IPS-18c (cell line): ENCODE data around the gene EED.
"Not testable (repeated sequence)": the region's sequence is repeated elsewhere in the genome, so short reads cannot be mapped to it uniquely, and the experiment has no call there.

Source experiments
- H3K4me3 ChIP-seq: 2 replicates; pipeline ENCODE4 v1.7.0; 2013; ENCODE audit warnings: low read depth, mild to moderate bottlenecking, low read length, moderate library complexity; ENCODE audit not compliant: insufficient read depth
- H3K9me3 ChIP-seq: one replicate; pipeline ENCODE4 v1.6.1; 2013; ENCODE audit warnings: mild to moderate bottlenecking, low read length, moderate library complexity; ENCODE audit not compliant: control insufficient read depth, insufficient read depth

The EED gene

DNA sequence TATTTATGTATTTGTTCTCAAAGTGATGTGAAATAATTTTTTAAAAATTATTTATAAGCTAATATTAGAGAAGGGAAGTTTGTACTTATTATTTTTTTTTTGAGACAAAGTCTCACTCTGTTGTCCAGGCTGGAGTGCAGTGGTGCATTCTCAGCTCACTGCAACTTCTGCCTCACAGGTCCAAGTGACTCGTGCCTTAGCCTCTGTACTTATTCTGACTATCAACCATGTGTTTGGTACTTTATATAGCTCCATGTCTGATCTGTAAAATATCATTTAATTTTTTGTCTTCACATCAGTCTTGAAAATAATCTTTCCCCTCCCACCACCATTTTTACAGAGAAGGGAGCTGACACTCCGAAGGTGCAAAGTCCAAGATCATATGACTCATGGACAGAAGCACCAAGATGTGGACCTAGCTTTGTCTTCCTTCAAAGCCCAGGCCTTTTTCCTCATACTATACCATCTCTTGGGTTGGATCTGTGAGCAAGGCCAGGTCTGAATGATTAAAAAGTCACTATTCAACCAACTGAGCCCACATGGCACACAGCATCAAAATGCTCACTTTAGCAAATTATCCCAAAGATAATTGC is 32.4 kb upstream of the EED start:
- Histone ChIP-seq H3K4me3 (no peak overlapping the region), H3K9me3 (no peaks in the 10 kb centered on the region)

DNA sequence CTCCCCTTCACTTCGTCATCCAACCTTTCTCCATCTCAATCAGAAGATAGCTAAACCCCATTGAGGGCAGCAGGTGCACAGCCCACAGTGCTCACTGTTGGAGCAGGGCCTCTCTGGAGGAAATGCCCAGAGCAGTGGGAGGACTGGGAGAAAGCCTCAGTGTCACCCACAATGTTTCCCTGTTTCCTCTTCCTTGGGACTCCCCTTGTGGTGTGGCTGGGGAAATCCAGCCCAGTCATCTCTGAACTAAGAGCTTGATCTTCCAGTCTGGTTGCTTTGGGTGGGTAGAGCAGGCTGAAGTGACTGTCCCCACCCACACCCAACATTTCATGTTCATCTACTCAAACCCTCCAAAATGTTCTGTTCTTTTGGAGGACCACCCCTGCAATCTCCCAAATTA is 29.8 kb upstream of the EED start:
- H3K4me3 ChIP-seq: no peak overlapping the region
- H3K9me3 ChIP-seq: no peaks in the 10 kb centered on the region

DNA sequence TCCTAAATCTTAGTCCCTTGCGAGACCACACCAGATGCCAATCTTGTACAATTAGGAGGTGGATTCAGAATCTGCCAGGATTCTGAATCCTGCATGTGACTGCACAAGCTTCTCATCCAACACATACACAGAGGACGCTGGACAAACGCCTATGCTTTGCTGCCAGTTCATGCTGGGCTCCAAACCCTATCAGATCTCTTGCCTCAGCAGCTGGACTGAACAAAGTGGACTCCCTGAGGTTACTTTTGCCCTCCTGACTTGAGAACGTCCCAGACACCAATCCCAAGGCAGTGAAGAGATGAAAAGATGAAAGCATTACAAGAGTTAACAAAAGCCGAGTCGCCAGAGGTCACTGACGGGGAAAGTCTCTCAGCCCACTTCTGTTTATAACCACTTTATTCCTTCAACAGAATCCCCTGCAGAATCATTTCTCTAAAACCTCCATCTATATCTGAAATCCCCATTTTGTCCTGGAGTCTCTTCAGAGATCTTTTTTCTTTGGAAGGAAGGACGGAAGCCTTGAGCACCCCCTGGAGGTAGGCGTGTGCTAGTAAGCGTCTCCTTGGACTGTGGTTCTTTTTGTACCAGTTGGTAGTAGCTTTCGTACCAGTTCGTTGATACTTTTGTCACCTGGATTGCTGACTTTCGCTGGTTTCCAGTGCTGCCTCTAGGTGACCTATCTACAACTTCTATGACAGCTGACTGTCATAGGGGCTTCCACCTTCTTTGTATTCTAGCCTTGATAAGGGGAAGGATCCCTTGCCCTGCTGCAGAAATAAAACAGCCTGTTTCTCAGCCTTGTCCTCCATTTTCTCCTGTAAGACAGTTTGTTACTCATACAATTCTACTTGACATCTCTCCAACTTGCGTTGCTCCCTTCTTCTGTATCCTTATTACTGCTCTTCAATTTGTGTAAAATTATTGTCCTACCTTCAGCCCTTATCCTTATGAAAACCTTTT is 26.1 kb upstream of the EED start:
- H3K9me3 ChIP-seq: no peaks in the 10 kb centered on the region
- H3K4me3 ChIP-seq: no peak overlapping the region

GRCh38 chr11:86219311-86220193 is 25.0 kb upstream of the EED start:
- H3K9me3 ChIP-seq: no peaks in the 10 kb centered on the region
- H3K4me3 ChIP-seq: no peak overlapping the region

GRCh38 chr11:86220653-86221052 is 23.9 kb upstream of the EED start:
- no peaks in the 10 kb centered on the region for H3K9me3 ChIP-seq
- H3K4me3 ChIP-seq: no peak overlapping the region

GRCh38 chr11:86222081-86222480 is 22.5 kb upstream of the EED start:
- Histone ChIP-seq H3K4me3 (no peak overlapping the region), H3K9me3 (no peaks in the 10 kb centered on the region)

DNA sequence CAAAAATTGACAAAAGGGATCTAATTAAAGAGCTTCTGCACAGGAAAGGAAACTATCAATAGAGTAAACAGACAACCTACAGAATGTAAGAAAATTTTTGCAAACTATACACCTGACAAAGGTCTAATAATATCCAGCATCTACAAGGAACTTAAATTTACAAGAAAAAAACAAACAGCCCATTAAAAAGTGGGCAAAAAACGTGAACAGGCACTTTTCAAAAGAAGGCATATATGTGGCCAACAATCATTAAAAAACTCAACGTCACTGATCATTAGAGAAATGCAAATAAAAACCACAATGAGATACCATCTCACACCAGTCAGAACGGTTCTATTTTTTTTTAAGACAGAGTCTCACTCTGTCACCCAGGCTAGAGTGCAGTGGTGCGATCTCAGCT is 20.0 kb upstream of the EED start:
- not testable (repeated sequence) for H3K4me3 ChIP-seq, H3K9me3 ChIP-seq

- H3K4me3 ChIP-seq, H3K9me3 ChIP-seq: not testable (repeated sequence)
Observed at GRCh38 chr11:86225344-86225743, 19.2 kb upstream of the EED start.

GRCh38 chr11:86228269-86229038 is 16.1 kb upstream of the EED start:
- H3K9me3 ChIP-seq: no peaks in the 10 kb centered on the region
- H3K4me3 ChIP-seq: no peak overlapping the region

GRCh38 chr11:86229039-86229330 is 15.6 kb upstream of the EED start:
- H3K9me3 ChIP-seq, H3K4me3 ChIP-seq: not testable (repeated sequence)

- no peaks in the 10 kb centered on the region for H3K9me3 ChIP-seq
Observed at GRCh38 chr11:86230179-86230804, 14.3 kb upstream of the EED start.

DNA sequence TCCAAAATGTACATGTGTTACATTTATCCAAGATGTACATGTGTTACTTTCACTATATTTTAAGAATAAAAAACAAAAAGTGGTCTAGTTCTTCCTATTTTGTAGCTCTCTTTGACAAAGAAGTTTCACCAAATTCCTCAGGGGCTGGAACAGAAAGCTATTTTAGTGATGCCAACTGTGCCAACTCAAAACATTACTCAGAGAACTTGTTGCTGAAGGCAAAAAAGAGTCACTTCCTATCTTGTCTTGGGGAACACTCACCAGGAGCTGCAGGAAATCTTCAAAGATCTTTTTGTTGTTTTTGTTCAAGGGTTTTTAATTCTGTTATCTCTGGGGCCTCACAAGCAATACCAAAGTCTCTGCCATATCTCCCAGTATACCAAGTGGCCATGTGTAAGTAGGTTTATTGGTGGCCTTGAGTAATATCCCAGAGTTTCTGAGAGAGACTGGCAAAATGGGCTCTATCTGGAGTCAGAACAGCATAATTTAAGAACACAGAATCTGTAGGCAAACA is 13.6 kb upstream of the EED start:
- Histone ChIP-seq H3K9me3 (no peaks in the 10 kb centered on the region), H3K4me3 (no peak overlapping the region)

More at GRCh38 chr11:86230179-86230804, 14.3 kb upstream of the EED start:
- H3K4me3 ChIP-seq: no peak overlapping the region

GRCh38 chr11:86232556-86232955 is 12.0 kb upstream of the EED start:
- Histone ChIP-seq H3K4me3 (no peak overlapping the region), H3K9me3 (no peaks in the 10 kb centered on the region)

DNA sequence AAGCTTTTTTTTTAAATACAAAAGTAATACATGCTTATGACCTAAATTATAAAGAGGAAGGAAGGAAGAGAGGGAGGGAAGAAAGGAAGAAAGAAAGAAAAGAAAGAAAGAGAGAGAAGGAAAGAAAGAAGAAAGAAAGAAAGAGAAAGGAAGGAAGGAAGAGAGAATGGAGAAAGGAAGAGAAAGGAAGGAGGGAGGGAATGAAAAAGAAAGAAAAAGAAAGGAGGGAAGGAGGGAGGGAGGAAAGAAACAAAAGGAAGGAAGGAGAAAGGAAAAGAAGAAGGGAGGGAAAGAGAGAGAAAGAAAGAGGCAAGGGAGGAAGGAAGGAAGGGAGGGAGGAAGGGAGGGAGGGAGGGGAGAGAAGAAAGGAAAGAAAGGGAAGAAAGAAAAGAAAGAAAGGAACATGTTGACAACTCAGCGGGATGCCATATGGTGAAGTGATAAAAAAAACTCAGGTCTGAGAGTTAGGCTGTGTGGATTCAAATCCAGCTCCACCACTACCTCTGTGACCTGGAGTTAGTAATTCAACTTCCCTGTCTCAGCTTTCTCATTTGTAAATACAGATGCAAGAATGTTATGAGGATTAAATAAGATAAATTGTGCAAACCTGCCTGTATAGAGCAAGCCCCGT is 9.6 kb upstream of the EED start:
- Histone ChIP-seq H3K4me3 (no peak overlapping the region), H3K9me3 (no peaks in the 10 kb centered on the region)

- no peak overlapping the region for H3K4me3 ChIP-seq
- no peaks in the 10 kb centered on the region for H3K9me3 ChIP-seq
Observed at GRCh38 chr11:86237267-86237804, 7.2 kb upstream of the EED start.

DNA sequence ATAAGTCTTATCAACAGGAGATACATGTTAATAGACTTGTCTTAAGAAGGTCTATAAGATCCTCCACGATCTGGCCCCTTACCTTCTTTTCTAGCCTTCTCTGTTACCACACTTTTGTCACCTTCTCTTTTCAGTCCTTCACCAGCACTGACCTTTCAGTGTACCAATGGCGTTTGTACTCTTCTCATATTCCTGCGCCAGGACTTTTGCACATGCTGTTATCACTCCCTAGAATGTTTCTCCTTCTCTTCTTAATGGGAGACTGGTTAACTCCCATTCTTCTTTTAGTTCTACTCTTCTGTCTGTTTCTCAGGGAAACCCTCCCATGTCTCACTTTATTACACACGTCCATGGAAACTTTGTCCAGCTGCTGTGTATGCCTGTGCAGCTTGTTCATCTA is 4.4 kb upstream of the EED start:
- Histone ChIP-seq H3K4me3 (no peak overlapping the region), H3K9me3 (no peaks in the 10 kb centered on the region)
